GM18951 (cell line): ENCODE measurements around the gene RMC1.
"Not testable (repeated sequence)": the region's sequence is repeated elsewhere in the genome, so short reads cannot be mapped to it uniquely, and the experiment has no call there.

Source experiments
- POLR2A ChIP-seq: IDR thresholded peaks from 4 replicates; pipeline ENCODE4 v1.6.1; 2011; ENCODE audit warnings: mild to moderate bottlenecking; ENCODE audit not compliant: insufficient read length, insufficient read depth; ENCODE audit errors: extremely low read depth
- in situ Hi-C: fragments of 300-500 bp; cut with MboI; formaldehyde crosslinking; loops from one replicate; pipeline ENCODE4 v1.12.0; 2022; ENCODE audit warnings: low sequenced_read_pairs, mixed read lengths, inconsistent platforms; ENCODE audit not compliant: unreplicated experiment

Gene RMC1

GRCh38 chr18:23504720-23505119 is 1.4 kb downstream of the RMC1 start:
- no peak for TF ChIP-seq POLR2A
- in situ Hi-C loops = no loop called here

- in situ Hi-C loops = no loop called here
- TF ChIP-seq POLR2A = no peak
Observed at GRCh38 chr18:23506393-23506792, 3.1 kb downstream of the RMC1 start.

GRCh38 chr18:23510923-23511322 is 7.6 kb downstream of the RMC1 start:
- in situ Hi-C loops = not testable (repeated sequence)

- in situ Hi-C loops = not testable (repeated sequence)
Observed at GRCh38 chr18:23512216-23512615, 8.9 kb downstream of the RMC1 start.

GRCh38 chr18:23512641-23513040 is 9.3 kb downstream of the RMC1 start:
- no peak for TF ChIP-seq POLR2A
- in situ Hi-C loops = no loop called here

DNA sequence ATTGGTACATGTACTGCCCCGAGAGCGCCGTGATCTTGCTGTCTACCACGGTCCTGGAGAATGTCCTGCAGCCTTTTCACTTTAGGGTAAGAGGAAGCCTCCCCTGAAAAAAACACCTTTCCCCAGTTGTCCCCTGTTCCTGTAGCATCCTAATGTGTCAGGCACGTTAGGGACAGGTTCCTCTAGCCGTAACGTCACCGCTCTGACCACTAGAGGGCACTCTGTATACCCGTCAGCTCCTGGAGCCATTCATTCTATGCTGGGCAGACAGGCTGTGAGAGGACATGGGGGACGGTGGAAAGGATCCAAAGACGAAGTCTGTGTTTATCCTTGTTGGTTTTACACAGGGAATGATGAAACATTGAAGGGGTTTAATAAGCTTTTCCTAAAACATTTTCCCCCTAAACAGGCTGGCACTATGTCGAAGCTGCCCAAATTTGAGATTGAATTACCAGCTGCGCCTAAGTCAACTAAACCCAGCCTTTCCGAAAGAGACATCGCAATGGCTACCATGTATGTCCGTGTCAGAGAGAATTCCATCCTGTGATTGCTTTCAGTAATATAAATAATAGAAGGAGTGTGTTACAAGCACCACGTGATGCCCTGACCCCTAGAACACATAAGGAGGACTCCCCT is 12.7 kb downstream of the RMC1 start:
- in situ Hi-C loops = no loop called here
- no peak for TF ChIP-seq POLR2A

DNA sequence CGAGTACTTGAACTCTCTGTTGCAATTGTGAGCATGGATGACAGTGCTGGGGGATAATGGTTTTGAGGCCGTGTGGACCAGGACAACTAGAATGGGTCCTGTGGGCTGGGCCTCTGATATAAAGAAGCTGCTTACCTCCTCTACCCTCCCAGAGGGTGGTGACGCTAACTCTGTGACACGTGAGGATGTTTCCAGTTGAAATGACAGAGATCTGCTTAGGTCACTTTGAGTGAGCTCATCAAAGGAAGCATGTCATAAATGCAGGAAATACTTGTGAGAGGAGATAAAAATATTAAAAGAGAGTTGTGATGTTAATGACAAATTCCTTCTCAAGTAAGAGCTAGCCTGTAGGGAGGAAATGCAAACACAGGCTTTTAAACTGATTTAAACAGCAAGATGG is 16.4 kb downstream of the RMC1 start:
- in situ Hi-C loops = no loop called here
- no peak for TF ChIP-seq POLR2A

GRCh38 chr18:23521271-23521670 is 18.0 kb downstream of the RMC1 start:
- no peak for TF ChIP-seq POLR2A
- in situ Hi-C loops = no loop called here

- TF ChIP-seq POLR2A = no peak
- in situ Hi-C loops = no loop called here
Observed at GRCh38 chr18:23521907-23522306, 18.6 kb downstream of the RMC1 start.

DNA sequence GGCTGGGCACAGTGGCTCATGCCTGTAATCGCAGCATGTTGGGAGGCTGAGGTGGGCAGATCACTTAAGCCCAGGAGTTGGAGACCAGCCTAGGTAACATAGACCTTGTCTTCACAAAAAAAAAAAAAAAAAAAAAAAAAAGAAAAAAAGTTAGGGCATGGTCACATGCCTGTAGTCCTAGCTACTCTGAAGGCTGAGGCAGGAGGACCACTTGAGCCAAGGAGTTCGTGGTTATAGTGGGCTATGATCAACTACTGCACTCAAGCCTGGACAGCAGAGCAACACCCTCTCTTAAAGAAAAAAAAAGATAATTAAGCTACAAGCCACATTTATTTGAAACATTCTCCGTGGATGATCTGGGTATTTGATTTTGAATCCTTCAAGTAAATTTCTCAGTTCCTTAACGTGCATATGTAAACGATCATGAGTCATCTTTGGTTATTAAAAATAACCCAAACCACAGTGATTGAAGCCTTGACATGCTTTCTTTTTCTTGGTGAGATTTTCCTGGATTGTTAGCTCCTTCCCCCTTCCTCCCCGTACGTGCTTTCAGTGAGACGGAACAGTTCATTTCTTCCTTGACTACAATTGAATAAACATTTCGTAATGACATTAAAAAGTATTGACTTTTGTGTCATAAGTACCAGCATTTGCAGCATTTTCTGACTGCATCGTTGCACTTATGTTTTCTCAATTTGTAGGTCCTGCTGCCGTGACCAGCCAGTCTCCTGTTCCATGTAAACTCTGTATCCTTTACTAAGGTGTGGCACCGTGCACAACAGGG is 20.3 kb downstream of the RMC1 start:
- in situ Hi-C loops = no loop called here
- TF ChIP-seq POLR2A = no peak

DNA sequence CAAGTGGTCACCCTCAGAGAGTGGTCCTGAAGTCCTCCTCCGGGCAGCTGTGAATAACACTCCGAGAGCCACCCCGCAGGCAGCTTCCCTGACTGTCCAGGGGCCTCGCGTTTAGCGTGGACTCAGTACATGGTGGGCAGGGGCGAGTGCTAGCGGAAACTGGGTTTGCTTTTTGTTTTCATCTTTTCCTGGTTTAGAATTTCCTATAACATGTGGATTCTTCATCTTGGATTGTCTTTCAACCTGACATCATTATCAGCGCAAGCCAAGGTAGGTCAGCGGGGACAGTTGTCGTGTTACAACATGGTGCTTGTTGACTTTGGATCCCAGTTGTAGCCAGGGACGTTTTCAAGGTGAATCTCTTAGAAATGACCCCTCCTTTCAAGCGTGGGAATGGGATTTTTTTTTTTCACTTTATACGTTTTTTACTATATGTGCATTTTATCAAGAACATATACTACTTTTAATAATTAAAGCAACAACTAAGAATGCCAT is 20.9 kb downstream of the RMC1 start:
- no peak for TF ChIP-seq POLR2A
- in situ Hi-C loops = no loop called here

- in situ Hi-C loops = no loop called here
Observed at GRCh38 chr18:23526501-23527063, 23.3 kb downstream of the RMC1 start.

GRCh38 chr18:23528580-23529472 is 25.5 kb downstream of the RMC1 start:
- no peak for TF ChIP-seq POLR2A

More at GRCh38 chr18:23526501-23527063, 23.3 kb downstream of the RMC1 start:
- TF ChIP-seq POLR2A = no peak

More at GRCh38 chr18:23528580-23529472, 25.5 kb downstream of the RMC1 start:
- in situ Hi-C loops = no loop called here
